HEK293 (cell line): ENCODE results near the gene SNCAIP.

Experiments used
- CTCF ChIP-seq: fragments of 450-650 bp; formaldehyde crosslinking; IDR thresholded peaks from 2 replicates; pipeline ENCODE4 v1.5.1; 2016; ENCODE audit warnings: missing biosample characterization, missing genetic modification characterization
- YY1 ChIP-seq: fragments of 450-650 bp; formaldehyde crosslinking; IDR thresholded peaks from 2 replicates; pipeline ENCODE4 v1.5.1; 2018; ENCODE audit warnings: missing biosample characterization, missing genetic modification characterization
- ZNF26 ChIP-seq: fragments of 450-650 bp; formaldehyde crosslinking; IDR thresholded peaks from 2 replicates; pipeline ENCODE4 v1.5.1; 2016; ENCODE audit warnings: missing biosample characterization, missing genetic modification characterization
- ZNF292 ChIP-seq: fragments of 450-650 bp; formaldehyde crosslinking; IDR thresholded peaks from 2 replicates; pipeline ENCODE4 v1.5.1; 2016; ENCODE audit warnings: low read depth, missing biosample characterization, missing genetic modification characterization, borderline replicate concordance
- ZNF629 ChIP-seq: fragments of 450-650 bp; formaldehyde crosslinking; IDR thresholded peaks from 2 replicates; pipeline ENCODE4 v1.5.1; 2017; ENCODE audit warnings: missing biosample characterization, missing genetic modification characterization

- no peak for TF ChIP-seq YY1 (tag by site-specific recombination)
- TF ChIP-seq ZNF26 (tag by site-specific recombination), result no peak
- TF ChIP-seq CTCF (tag by site-specific recombination), result no peak
- no peak for TF ChIP-seq ZNF292 (tag by site-specific recombination)
- TF ChIP-seq ZNF629 (tag by site-specific recombination), result no peak
Observed at GRCh38 chr5:122507045-122507444, 195.0 kb downstream of the SNCAIP start.
